NAMALWA (cell line): ENCODE data around the gene OR1I1.
A peak's percentile ranks its signal among the peaks of the same experiment; 100 is the strongest.

Experiments
- DNase-seq: peaks from one replicate; pipeline ENCODE4 v3.0.0-alpha.2; 2015; ENCODE audit warnings: low spot score

The OR1I1 gene

DNA sequence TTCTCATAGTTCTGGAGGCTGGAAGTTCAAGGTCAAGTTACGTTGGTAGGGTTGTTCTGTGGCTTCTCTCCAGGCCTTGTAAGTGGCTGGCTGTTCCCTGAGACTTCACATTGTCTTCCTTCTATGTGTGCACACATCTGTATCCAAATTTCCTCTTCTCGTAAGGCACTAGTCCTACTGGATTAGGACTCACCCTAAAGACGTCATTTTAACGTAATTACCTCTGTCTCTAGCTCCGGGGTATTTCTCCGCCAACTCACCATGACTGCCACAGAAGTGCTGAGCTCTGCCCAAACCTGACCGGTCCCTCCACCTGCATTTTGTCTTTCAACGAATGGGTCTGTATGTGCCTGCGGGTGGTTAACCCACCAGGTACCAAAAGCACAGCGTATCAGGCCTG is 16.4 kb downstream of the OR1I1 start:
- DNase-seq = no peak

DNA sequence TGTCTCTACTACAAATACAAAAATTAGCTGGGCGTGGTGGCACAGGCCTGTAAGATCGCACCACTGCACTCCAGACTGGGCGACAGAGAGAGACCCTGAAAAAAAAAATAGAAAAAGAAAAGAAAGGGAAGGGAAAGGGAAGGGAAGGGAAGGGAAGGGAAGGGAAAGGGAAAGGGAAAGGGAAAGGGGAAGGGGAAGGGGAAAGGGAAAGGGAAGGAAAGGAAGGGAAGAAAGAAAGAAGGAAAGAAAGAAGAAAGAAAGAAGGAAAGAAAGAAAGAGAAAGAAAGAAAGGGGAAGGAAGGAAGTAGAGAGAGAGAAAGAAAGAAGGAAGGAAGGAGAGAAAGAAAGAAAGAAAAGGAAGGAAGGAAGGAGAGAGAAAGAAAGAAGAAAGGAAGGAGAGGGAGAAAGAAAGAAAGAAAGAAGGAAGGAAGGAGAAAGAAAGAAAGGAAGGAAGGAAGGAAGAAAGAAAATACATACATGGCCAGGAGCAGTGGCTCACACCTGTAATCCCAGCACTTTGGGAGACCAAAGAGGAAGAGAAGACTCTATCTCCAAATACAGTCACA is 17.1 kb downstream of the OR1I1 start:
- DNase-seq = no peak

DNA sequence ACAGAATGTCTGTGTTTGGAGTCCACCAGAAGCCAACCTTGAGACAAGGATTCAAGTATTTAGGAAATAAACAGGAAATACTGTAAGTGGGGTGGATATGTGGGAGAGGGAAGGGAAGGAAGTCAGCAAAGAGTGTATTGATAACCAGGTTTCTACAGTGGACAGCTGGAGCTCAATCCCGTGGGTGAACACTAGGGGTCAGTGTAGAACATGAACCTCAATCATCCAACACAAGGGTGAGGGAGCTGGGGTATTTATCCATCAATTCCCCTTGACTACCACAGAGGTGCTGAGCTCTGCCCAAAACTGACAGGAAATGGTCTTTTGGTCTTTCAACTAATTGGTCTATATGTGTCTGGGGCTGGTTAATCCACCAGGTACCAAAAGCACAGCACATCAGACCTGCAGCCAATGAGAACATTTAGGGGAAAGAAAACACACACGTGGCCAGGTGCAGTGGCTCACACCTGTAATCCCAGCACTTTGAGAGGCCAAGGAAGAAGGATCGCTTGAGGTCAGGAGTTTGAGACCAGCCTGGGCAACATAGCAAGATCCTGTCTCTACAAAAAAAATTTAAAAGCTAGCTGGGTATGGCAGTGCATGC is 19.6 kb downstream of the OR1I1 start:
- peak; percentile 70 for DNase-seq

DNA sequence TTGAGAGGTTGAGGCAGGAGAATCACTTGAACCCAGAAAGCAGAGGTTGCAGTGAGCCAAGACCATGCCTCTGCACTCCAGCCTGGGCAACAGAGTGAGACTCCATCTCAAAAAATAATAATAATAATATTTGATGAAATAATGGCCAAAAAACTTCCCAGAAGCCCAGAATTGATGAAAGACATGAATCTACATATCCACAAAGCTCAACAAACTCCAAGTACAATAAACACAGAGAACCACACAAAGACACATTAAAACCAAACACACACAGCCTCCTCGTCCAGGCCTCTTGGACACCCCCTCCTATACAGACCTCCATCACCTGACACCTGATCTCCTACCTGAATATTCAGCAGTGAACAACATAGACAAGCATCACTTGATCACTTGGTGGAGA is 22.0 kb downstream of the OR1I1 start:
- DNase-seq = no peak

DNA sequence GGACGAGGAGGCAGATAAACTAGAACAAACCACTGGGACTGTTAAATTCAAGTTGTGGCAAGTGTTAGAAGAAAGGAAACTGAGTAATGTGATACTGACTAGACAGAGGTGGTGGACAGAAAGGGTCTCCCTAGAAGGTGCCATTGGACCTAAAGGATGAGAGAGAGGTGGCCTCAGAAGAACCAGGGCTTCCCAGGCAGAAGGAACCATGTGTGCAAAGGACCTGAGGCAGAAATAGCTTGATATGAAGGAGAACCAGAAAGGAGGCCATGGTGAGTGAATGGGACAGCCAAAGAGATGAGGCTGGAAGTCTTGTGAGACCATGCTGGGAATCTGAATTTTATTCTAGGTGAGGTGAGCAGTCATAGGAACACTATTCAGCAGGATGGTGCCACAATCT is 22.4 kb downstream of the OR1I1 start:
- DNase-seq = no peak

DNA sequence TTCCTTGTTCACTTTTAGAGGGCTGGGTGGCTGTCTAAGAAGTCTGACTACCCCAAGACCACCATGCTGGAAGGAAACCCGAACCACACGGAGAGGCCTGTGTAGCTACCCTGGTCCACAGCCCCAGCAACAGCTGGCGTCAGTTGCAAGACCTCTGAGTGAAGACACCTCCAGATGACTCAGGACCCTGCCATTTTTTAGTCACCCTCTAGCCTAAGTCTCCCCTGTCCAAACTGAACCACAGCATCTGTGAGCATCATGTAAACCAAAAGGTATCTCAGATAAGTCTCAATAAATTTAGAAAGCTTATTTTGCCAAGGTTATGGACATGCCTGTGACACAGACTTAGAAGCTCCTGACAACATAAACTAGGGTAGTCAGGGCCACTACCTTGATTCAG is 23.0 kb downstream of the OR1I1 start:
- DNase-seq = no peak

DNA sequence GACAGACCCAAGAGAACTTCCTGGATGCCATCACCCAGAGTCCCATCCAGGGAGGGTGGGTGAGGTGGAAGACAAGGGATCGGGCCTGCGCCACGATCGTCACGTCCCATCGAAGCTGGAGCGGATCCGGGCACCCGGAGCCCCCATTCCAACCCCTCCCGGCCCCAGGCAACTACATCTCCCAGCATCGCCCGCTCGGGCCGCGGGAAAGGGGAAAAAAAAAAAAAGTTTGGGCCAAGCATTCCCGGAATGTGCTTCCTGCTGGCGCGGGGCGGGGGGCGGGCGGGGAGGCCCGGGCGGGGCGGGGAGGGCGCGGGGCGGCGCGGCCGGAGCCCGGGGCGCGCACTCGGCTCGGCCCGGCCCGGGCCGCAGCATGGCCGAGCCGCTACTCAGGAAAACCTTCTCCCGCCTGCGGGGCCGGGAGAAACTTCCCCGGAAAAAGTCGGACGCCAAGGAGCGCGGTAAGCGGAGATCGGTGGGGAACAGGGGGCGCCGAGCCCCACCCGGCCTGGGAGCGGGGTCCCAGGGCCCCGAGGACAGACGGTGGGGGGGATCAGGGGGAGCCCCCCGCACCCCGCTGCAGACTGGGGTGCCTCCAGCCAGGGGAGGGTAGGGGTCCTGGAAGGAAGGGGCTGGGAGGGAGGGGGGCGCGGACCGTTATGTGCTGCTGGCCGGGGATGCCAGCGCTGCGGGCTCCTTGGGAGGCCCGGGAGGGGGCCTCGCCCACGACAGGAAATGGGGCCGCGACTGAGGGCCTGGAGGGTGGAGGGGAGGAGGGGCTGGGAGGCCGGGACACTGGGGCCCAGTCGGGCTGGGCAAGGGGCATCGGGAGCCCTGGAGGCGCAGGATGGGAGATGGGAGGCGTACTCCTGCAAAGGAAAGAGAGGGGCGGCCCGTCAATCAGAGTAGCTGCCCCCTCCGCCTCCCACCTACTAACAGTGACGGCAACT is 25.3 kb downstream of the OR1I1 start, which contains the start of gene SYDE1:
SYDE1 (plus strand) TSS at position 341 of the 950 bp plus-strand sequence; CDS start at position 374, 33 bp downstream.
- no peak for DNase-seq

DNA sequence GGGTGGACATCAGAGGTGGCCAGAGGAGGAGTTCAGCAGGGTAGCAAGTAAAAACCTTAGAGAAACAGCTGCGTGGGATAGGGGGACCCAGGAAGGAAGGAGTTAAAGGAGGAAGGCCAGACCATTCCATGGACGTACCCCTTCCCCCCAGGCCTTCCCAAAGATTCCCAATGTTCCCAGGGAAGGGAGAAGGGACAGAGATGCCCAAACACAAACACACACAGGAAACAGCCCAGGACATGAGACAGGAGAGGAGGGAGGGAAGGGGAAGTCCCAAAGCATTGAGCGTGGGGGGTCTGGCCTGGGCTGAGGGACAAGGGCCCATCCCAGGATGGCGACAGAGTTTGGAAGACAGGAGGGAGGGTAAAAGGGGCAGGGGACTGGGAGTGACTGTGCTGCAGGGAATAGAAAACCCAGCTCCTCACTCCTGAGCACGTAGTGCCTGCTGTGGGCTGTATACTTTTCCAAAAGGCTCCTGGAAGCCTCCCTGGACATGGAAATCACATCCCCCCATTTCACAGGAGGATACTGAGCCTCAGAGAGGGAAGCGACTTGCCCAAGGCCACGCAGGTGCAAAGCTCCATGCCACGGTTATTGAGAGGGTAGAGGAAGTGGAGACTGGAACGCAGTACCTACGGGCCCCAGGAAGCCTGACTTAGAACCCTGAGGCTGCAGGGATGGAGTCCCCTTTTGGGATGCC is 26.3 kb downstream of the OR1I1 start:
- DNase-seq = no peak

DNA sequence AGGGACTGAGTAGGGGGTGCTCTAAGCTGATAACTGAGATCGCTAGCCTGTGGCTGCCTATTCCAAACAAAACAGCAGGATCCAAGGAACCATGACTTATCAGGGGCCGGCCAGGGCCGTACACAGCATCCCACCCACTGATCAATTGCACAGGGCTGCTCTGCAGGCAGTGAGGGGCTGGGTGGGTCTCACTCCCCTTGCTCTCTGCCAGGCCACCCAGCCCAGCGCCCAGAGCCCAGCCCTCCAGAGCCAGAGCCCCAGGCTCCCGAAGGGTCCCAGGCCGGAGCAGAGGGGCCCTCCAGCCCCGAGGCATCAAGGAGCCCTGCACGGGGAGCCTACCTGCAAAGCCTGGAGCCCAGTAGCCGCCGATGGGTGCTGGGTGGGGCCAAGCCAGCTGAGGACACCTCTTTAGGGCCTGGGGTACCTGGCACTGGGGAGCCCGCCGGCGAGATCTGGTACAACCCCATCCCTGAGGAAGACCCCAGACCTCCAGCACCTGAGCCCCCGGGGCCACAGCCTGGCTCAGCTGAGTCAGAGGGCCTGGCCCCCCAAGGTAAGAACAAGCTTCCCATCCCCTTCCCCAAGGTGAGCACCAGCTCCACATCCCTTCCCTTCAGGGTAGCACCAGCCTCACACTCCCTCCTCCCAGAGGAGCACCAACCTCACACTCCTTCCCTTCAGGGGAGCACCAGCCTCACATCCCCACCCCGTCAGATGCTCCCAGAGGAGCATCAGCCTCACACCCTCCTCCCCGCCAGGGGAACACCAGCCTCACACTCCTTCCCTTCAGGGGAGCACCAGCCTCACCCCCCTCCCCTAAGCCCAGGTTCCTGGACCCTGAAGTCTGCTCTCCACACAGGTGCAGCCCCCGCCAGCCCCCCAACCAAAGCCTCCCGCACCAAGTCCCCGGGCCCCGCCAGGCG is 27.1 kb downstream of the OR1I1 start:
- DNase-seq = no peak

DNA sequence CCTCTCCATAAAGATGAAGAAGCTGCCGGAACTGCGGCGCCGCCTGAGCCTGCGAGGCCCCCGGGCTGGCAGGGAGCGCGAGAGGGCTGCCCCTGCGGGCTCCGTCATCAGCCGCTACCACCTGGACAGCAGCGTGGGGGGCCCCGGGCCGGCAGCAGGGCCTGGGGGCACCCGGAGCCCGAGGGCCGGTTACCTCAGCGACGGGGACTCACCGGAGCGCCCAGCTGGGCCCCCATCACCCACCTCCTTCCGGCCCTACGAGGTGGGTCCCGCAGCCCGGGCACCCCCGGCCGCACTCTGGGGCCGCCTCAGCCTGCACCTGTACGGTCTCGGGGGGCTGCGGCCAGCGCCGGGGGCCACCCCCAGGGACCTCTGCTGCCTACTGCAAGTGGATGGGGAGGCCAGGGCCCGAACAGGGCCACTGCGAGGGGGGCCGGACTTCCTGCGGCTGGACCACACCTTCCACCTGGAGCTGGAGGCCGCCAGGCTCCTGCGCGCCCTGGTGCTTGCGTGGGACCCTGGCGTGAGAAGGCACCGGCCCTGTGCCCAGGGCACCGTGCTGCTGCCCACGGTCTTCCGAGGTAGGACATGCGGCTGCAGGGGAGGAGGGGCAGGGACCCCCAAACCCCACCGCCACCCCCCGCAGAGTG is 27.9 kb downstream of the OR1I1 start:
- DNase-seq = no peak

DNA sequence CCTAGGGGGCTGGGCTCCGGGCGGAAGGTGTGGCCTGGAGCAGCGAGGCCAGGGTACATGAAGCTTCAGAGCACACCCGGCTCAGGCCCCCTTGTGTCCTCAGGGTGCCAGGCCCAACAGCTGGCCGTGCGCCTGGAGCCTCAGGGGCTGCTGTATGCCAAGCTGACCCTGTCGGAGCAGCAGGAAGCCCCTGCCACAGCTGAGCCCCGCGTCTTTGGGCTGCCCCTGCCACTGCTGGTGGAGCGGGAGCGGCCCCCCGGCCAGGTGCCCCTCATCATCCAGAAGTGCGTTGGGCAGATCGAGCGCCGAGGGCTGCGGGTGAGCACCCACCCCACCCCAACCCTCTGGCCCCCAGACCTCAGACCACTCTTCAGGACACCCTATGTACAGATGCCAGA is 28.4 kb downstream of the OR1I1 start:
- DNase-seq = no peak

DNA sequence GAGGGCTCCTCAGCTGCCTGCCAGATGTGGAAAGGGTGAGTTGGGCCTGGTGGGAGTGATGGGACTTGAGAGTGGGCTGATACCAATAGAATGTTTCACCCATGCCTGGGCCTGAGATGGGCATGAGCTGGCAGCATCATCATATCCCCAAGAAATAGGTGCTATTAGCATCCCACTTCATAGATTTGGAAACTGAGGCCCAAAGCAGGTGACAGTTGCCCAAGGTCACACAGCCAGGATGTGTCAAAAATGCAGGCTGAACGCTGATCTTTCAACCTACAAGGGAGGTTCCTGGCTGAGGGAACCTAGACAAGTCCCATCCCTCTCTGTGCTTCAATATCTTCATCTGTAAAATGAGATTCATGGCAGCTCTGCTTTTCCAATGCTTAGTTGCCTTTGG is 29.7 kb downstream of the OR1I1 start:
- no peak for DNase-seq

DNA sequence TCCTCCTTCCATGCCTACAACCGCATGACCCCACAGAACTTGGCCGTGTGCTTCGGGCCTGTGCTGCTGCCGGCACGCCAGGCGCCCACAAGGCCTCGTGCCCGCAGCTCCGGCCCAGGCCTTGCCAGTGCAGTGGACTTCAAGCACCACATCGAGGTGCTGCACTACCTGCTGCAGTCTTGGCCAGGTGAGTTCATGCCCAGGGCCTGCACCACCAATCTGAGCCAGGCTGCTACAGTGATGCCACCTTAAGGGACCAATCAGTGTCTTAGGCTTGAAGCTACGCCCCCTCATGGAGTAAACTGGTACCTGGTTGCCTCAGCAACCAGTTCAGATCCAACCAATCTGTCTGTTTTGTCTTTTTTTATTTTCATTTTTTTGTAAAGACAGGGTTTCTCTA is 30.4 kb downstream of the OR1I1 start:
- DNase-seq = peak; percentile 29

DNA sequence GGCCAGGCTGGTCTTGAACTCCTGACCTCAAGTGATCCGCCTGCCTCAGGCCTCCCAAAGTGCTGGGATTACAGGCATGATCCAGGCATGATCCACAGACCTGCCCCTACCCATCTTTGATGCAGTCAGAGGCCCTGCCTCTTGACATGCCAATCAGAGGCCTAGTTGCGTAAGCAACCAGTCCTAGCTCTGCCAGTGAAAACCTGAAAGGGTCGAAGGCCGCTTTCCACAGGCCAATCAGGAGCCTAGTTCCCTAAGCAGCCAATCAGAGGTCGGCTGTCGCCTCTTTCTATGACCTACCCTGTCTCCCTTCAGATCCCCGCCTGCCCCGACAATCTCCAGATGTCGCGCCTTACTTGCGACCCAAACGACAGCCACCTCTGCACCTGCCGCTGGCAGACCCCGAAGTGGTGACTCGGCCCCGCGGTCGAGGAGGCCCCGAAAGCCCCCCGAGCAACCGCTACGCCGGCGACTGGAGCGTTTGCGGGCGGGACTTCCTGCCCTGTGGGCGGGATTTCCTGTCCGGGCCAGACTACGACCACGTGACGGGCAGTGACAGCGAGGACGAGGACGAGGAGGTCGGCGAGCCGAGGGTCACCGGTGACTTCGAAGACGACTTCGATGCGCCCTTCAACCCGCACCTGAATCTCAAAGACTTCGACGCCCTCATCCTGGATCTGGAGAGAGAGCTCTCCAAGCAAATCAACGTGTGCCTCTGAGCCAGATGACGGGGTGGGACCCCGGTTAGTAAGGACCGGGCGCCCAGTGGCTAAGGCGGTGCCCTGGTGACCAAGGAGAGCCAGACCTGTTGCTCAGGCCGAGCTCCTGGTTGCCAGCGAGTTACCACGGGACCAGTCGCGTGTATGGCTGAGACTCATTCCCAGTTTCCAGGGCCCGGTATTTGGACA is 31.5 kb downstream of the OR1I1 start:
- no peak for DNase-seq

DNA sequence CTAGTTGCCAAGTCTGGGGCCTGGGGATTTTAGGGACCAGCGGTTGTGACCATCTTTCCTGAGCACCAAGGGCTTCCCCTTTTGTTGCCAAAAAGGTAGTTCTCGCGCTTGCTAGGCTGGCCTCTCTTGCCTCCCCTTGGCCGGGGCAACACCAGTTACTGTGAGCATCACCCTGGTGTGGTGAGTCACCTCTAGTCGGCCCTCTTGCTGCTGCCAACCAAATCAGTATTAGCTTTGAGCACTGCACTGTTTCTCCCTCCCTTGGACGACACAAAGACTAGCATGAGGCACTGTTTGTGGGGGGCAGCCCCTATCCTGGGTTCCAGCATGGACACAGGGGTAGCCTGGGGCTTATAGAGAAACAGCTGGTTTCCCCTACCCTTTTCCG is 32.1 kb downstream of the OR1I1 start:
- no peak for DNase-seq

DNA sequence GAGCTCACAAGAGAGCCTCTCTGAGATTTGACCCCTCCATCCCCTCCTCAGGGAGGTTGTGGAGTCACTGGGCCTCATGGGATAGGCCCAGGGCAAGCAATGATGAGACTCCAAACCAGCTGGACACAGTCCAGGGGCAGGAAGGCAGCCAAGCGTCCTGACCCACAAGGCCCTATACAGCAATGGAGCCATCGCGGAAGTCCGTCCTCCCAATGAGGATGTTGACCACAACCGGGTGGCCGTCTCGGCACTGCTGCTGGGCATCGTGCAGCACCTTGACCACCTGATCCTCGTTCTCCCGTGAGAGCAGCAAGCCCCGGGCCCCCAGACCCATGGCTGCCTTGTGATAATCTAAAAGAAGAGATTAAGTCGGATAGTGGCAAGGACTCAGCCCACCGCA is 33.1 kb downstream of the OR1I1 start:
- no peak for DNase-seq

DNA sequence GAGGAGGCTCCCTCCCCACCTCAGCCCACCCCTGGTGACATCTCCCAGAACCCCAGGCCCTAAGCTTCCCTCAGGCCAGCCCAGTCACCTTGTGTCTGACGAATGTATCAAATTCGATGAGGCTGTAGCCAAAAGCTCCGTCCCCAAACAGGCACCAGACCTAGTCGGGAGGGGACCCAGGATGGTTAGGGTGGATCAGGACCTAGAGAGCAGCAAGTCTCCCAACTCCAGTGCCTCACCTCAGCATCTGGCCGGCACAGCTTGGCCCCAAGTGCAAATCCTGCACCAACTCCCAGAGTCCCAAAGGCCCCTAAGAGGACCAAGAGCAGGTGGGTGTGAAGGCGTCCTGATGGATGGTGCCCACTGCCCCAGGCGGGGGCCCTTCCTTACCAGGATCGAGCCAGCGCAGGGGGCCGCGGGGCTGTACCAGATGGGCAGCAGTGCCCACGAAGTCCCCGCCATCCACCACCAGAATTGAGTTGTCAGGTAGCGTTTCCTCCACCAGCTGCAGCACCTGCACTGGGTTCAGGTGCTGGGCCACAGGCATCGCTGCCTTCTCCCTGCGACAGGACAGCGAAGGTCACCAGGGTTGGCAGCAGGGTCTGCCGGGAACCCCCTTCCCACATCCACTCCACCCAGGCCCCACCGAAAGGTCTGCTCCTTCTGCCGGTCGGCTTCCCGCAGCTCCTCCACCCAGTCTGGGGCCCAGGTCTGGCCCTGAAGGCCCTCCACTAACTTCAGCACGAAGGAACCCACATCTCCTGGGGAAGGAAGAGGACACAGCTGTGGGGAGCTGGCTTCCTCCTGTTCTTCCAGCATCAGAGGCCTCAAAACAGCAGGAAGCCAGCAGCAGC is 34.0 kb downstream of the OR1I1 start:
- DNase-seq = no peak

DNA sequence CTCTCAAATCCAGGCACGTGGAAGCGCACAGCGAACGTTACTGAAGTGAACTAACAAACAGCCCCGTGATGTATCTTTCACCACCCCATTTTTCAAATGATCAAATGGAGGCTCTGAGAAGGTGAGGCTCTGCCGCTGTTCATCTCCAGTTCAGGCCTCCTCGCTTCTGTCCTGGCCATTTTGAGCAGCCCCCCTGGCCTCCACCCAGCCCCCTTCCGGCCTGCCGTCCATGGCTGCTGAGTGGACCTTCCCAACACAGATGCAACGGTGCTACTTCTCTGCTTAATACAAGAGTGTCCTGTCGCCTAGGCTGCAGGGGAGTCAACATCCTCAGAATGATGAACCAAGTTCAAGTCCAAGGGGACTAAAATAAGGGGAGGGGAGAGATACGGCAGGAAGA is 34.8 kb downstream of the OR1I1 start:
- no peak for DNase-seq

DNA sequence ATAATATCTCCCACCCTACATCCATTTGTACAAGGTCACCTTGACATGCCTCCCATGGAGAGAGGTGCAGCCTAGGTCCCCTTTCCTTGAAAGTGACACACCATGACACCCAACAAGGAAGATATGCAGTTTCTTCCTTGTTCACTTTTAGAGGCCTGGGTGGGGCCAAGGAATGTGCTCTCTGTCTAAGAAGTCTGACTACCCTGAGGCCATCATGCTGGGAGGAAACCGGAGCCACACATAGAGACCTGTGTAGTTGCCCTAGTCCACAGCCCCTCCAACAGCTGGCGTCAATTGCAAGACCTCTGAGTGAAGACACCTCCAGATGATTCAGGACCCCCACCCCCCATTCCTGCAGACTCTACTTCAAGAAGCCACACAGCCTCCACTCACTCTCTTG is 36.2 kb downstream of the OR1I1 start:
- DNase-seq = no peak
